Loucy (cell line): ENCODE data around the gene OR7D4.

Source experiments
- H2AFZ ChIP-seq: fragments of 200-600 bp; sonication (generic); 2 replicates; pipeline ENCODE4 v1.6.0; 2016; ENCODE audit warnings: antibody characterized with exemption, mild to moderate bottlenecking, low read length, moderate library complexity
- H3F3A ChIP-seq: fragments of 200-600 bp; 2 replicates; pipeline ENCODE4 v1.6.0; 2016; ENCODE audit warnings: antibody characterized with exemption, low read depth, mild to moderate bottlenecking
- H3K27me3 ChIP-seq: fragments of 200-600 bp; sonication (generic); 2 replicates; pipeline ENCODE4 v1.6.1; 2014; ENCODE audit warnings: low read length, mild to moderate bottlenecking; ENCODE audit not compliant: insufficient read depth, poor library complexity, severe bottlenecking
- H3K36me3 ChIP-seq: fragments of 200-600 bp; sonication (generic); 2 replicates; pipeline ENCODE4 v1.6.1; 2016; ENCODE audit warnings: low read length; ENCODE audit not compliant: insufficient read depth
- H3K4me1 ChIP-seq: fragments of 200-600 bp; sonication (generic); 2 replicates; pipeline ENCODE4 v1.5.1; 2014; ENCODE audit warnings: low read length, mild to moderate bottlenecking; ENCODE audit not compliant: insufficient read depth, poor library complexity, severe bottlenecking
- H3K4me2 ChIP-seq: fragments of 200-600 bp; sonication (generic); 2 replicates; pipeline ENCODE4 v1.6.0; 2014; ENCODE audit warnings: antibody characterized with exemption, low read length, low read depth, mild to moderate bottlenecking; ENCODE audit not compliant: poor library complexity, severe bottlenecking
- H3K4me3 ChIP-seq: fragments of 200-600 bp; sonication (generic); 2 replicates; pipeline ENCODE4 v1.5.1; 2014; ENCODE audit warnings: low read length, mild to moderate bottlenecking, mixed read lengths; ENCODE audit not compliant: poor library complexity, severe bottlenecking
- H3K79me2 ChIP-seq: fragments of 200-600 bp; sonication (generic); 2 replicates; pipeline ENCODE4 v1.6.1; 2014; ENCODE audit warnings: low read length; ENCODE audit not compliant: insufficient read depth
- H3K9ac ChIP-seq: fragments of 200-600 bp; sonication (generic); 2 replicates; pipeline ENCODE4 v1.6.0; 2014; ENCODE audit warnings: mild to moderate bottlenecking, low read depth, low read length, moderate library complexity; ENCODE audit not compliant: poor library complexity, severe bottlenecking
- H3K9me2 ChIP-seq: fragments of 200-600 bp; sonication (generic); replicated peaks from 2 replicates; pipeline ENCODE4 v1.6.1; 2016; ENCODE audit warnings: low read depth, low read length, mixed read lengths
- H3K9me3 ChIP-seq: fragments of 200-600 bp; sonication (generic); 2 replicates; pipeline ENCODE4 v1.6.1; 2014; ENCODE audit warnings: mild to moderate bottlenecking, antibody characterized with exemption, low read length, low read depth; ENCODE audit not compliant: insufficient read depth
- H4K20me1 ChIP-seq: fragments of 200-600 bp; sonication (generic); 2 replicates; pipeline ENCODE4 v1.6.0; 2014; ENCODE audit warnings: antibody characterized with exemption, low read length, mild to moderate bottlenecking; ENCODE audit not compliant: insufficient read depth, poor library complexity, severe bottlenecking
- CTCF ChIP-seq: fragments of 200-600 bp; sonication (generic); conservative IDR thresholded peaks from 2 replicates; pipeline ENCODE4 v1.5.1; 2014; ENCODE audit warnings: mild to moderate bottlenecking, antibody characterized with exemption, low read length
- EZH2phosphoT487 ChIP-seq: fragments of 200-600 bp; IDR thresholded peaks from 2 replicates; pipeline ENCODE4 v1.6.1; 2018; ENCODE audit warnings: antibody characterized with exemption, mild to moderate bottlenecking, moderate library complexity, borderline replicate concordance

The OR7D4 gene

DNA sequence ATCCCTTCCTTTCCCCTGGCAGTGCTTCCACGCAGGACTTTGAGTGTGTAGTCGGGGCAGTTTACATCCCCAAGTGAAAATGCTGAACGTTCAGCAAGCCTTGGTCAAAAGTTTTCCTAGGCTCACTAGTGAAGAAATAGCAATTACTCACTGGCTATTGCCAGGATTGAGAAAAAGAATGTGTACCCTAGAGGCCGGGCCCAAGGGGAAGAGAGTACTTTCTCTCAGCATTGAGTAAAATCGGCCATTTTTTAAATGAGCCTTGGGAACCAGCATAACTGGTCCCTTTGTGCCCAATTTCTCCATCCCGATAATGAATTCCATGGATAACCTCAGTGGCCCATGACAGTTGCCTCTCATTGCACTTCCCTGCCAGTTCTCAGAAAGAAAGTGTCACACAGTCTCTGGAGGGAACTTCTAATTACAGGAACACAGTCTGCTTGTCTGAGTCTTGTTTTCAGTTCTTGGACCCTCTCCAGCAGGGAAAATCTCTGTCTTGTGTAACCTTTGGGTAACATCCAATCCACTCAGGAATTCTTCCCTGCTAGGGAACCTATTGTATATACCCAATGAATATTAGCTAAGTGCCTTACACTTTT is 47.9 kb downstream of the OR7D4 start:
- Histone ChIP-seq H3K27me3 (no peaks in the 10 kb centered on the region), H3K9ac (no peak overlapping the region), H3K4me2 (no peak overlapping the region), H4K20me1 (no peaks in the 10 kb centered on the region), H3K9me3 (no peaks in the 10 kb centered on the region), H3K4me1 (no peaks in the 10 kb centered on the region), H2AFZ (no peak overlapping the region), H3K79me2 (no peaks in the 10 kb centered on the region), H3K36me3 (no peaks in the 10 kb centered on the region), H3K4me3 (no peak overlapping the region), H3K9me2 (no peaks in the 10 kb centered on the region), H3F3A (no peaks in the 10 kb centered on the region)
- TF ChIP-seq EZH2phosphoT487: no peak

DNA sequence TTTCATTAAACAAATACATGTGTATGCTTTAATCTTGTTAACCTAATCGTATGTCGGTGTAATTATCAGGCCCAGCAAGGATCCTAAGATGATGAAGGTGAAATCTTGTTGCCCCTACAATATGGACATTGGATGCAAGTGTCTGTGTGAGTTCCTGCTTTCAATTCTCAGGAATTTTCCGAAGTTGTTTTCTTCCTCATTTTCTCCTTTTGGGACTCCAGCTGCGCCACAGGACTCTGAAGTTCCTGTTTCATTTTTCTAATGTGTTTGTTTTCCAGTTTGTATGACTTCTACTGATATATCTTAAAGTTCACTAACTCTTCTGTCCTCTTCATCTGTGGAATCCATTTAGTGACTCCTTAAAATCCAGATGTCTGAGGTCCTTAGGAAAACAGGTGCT is 52.5 kb downstream of the OR7D4 start:
- Histone ChIP-seq H4K20me1 (no peaks in the 10 kb centered on the region), H3F3A (no peaks in the 10 kb centered on the region), H3K9me3 (no peaks in the 10 kb centered on the region), H3K9me2 (no peaks in the 10 kb centered on the region), H3K9ac (no peak overlapping the region), H3K4me3 (no peak overlapping the region), H2AFZ (no peak overlapping the region), H3K36me3 (peaks cover 16% of the 10 kb centered on the region), H3K4me2 (no peak overlapping the region), H3K4me1 (no peaks in the 10 kb centered on the region), H3K27me3 (no peaks in the 10 kb centered on the region), H3K79me2 (no peaks in the 10 kb centered on the region)
- TF ChIP-seq CTCF (no peak), EZH2phosphoT487 (no peak)

- Histone ChIP-seq H4K20me1 (no peaks in the 10 kb centered on the region), H3K36me3 (peaks cover 32% of the 10 kb centered on the region), H3F3A (no peaks in the 10 kb centered on the region), H3K9ac (no peak overlapping the region), H3K27me3 (no peaks in the 10 kb centered on the region), H2AFZ (no peak overlapping the region), H3K79me2 (no peaks in the 10 kb centered on the region), H3K4me3 (no peak overlapping the region), H3K4me1 (no peaks in the 10 kb centered on the region), H3K4me2 (no peak overlapping the region), H3K9me3 (no peaks in the 10 kb centered on the region), H3K9me2 (no peaks in the 10 kb centered on the region)
- TF ChIP-seq EZH2phosphoT487 (no peak), CTCF (no peak)
Observed at GRCh38 chr19:9165261-9165660, 54.1 kb downstream of the OR7D4 start.

GRCh38 chr19:9161427-9161826 is 58.0 kb downstream of the OR7D4 start:
- H3K9me2 ChIP-seq: no peaks in the 10 kb centered on the region
- no peaks in the 10 kb centered on the region for H3F3A ChIP-seq
- no peak overlapping the region for H2AFZ ChIP-seq
- H3K4me3 ChIP-seq: no peak overlapping the region
- peaks cover 4% of the 10 kb centered on the region; the same call in 1 of the 2 replicates for H3K79me2 ChIP-seq
- H4K20me1 ChIP-seq: peaks cover under 1% of the 10 kb centered on the region
- no peak for TF ChIP-seq CTCF
- TF ChIP-seq EZH2phosphoT487: no peak
- no peaks in the 10 kb centered on the region for H3K4me1 ChIP-seq
- no peaks in the 10 kb centered on the region for H3K9me3 ChIP-seq
- H3K4me2 ChIP-seq: no peak overlapping the region
- H3K27me3 ChIP-seq: no peaks in the 10 kb centered on the region
- H3K36me3 ChIP-seq: peaks cover 69% of the 10 kb centered on the region
- no peak overlapping the region for H3K9ac ChIP-seq
